IMR-90 (cell line): Measurements from ENCODE around the gene TPGS1. TPM values are rescaled to one million over a fixed set of nuclear protein-coding genes. Genes with fewer than 3 reads are reported as not detected.

Experiments
- ATAC-seq: fragments of 200-7000 bp; cut with Tn5 transposase; 2 replicates; pipeline ENCODE4 v1.9.1; 2020; ENCODE audit warnings: low read depth, mild to moderate bottlenecking, moderate library complexity
- BruUV-seq: library from RNA; stranded (reverse); fragments of 400-500 nt; replicated peaks from 2 replicates; lab custom pipeline; 2021; lab: Mats Ljungman, UMichigan
- CTCF ChIA-PET: fragments of 300-600 bp; formaldehyde crosslinking; extraction: SDS; loops from one replicate; lab custom pipeline; 2021; ENCODE audit warnings: antibody characterized with exemption; lab: Yijun Ruan, JAX
- POLR2A ChIA-PET: fragments of 300-600 bp; sonication (Branson Sonifier 250); formaldehyde crosslinking; loops from one replicate; lab custom pipeline; 2022; ENCODE audit warnings: antibody characterized with exemption; ENCODE audit not compliant: unreplicated experiment; lab: Charles Lee
- DNase-seq: peaks from one replicate; pipeline ENCODE4 v3.0.0; 2013
- H2AFZ ChIP-seq: replicated peaks from 2 replicates; pipeline ENCODE3; 2013; ENCODE audit warnings: low read length, mild to moderate bottlenecking; ENCODE audit not compliant: poor library complexity
- H2AK5ac ChIP-seq: 2 replicates; pipeline ENCODE4 v1.6.1; 2013; ENCODE audit warnings: low read depth, low read length, inconsistent platforms
- H2AK9ac ChIP-seq: replicated peaks from 2 replicates; pipeline ENCODE3; 2013; ENCODE audit warnings: mild to moderate bottlenecking, low read depth, low read length, moderate library complexity; ENCODE audit not compliant: poor library complexity
- H2BK120ac ChIP-seq: 2 replicates; pipeline ENCODE4 v1.6.1; 2013; ENCODE audit warnings: low read depth, low read length, inconsistent platforms
- H2BK15ac ChIP-seq: 3 replicates; pipeline ENCODE4 v1.6.1; 2013; ENCODE audit warnings: low read depth, low read length, inconsistent platforms
- H2BK20ac ChIP-seq: 2 replicates; pipeline ENCODE4 v1.6.1; 2013; ENCODE audit warnings: low read depth, mild to moderate bottlenecking, inconsistent platforms, low read length, moderate library complexity
- H2BK5ac ChIP-seq: 2 replicates; pipeline ENCODE4 v1.6.1; 2013; ENCODE audit warnings: mild to moderate bottlenecking, low read depth, low read length, inconsistent platforms; ENCODE audit not compliant: poor library complexity, severe bottlenecking
- H3K14ac ChIP-seq: replicated peaks from 2 replicates; pipeline ENCODE4 v1.6.1; 2013; ENCODE audit warnings: low read depth, low read length, inconsistent platforms
- H3K18ac ChIP-seq: 2 replicates; pipeline ENCODE4 v1.6.1; 2013; ENCODE audit warnings: low read depth, low read length, control low read depth
- H3K23ac ChIP-seq: 2 replicates; pipeline ENCODE4 v1.6.1; 2013; ENCODE audit warnings: low read depth, low read length, inconsistent platforms
- H3K27ac ChIP-seq: 2 replicates; pipeline ENCODE4 v1.5.1; 2013; ENCODE audit warnings: mild to moderate bottlenecking, control low read depth, low read length; ENCODE audit not compliant: insufficient read depth
- H3K27me3 ChIP-seq: 2 replicates; pipeline ENCODE4 v1.6.1; 2013; ENCODE audit warnings: low read length; ENCODE audit not compliant: control insufficient read depth, insufficient read depth
- H3K36me3 ChIP-seq: 2 replicates; pipeline ENCODE4 v1.6.1; 2013; ENCODE audit warnings: low read length, mixed read lengths; ENCODE audit not compliant: control insufficient read depth, insufficient read depth
- H3K4ac ChIP-seq: 2 replicates; pipeline ENCODE4 v1.6.1; 2013; ENCODE audit warnings: low read depth, low read length, inconsistent platforms
- H3K4me1 ChIP-seq: 2 replicates; pipeline ENCODE4 v1.6.1; 2013; ENCODE audit warnings: low read length, mixed read lengths; ENCODE audit not compliant: control insufficient read depth, insufficient read depth
- H3K4me2 ChIP-seq: 2 replicates; pipeline ENCODE4 v1.6.1; 2013; ENCODE audit warnings: low read depth, mild to moderate bottlenecking, control low read depth, low read length, moderate library complexity
- H3K4me3 ChIP-seq: 2 replicates; pipeline ENCODE4 v1.5.1; 2013; ENCODE audit warnings: low read depth, mild to moderate bottlenecking, control low read depth, low read length, moderate library complexity; ENCODE audit not compliant: insufficient read depth
- H3K56ac ChIP-seq: 2 replicates; pipeline ENCODE4 v1.6.1; 2013; ENCODE audit warnings: low read length, inconsistent platforms; ENCODE audit not compliant: insufficient read depth; ENCODE audit errors: extremely low read depth
- H3K79me1 ChIP-seq, 2 experiments: 2 replicates each; pipeline ENCODE4 v1.6.1; 2013; ENCODE audit warnings: low read length in 2 of 2, inconsistent platforms in 1 of 2, low read depth in 1 of 2
- H3K9ac ChIP-seq: 2 replicates; pipeline ENCODE4 v1.6.1; 2013; ENCODE audit warnings: low read depth, low read length, control low read depth
- H3K9me1 ChIP-seq: 2 replicates; pipeline ENCODE4 v1.6.1; 2013; ENCODE audit warnings: low read length, inconsistent platforms; ENCODE audit not compliant: insufficient read depth
- H3K9me3 ChIP-seq: 2 replicates; pipeline ENCODE4 v1.6.1; 2013; ENCODE audit warnings: low read length; ENCODE audit not compliant: control insufficient read depth, insufficient read depth
- H4K20me1 ChIP-seq: 2 replicates; pipeline ENCODE4 v1.6.1; 2013; ENCODE audit warnings: low read length, inconsistent platforms; ENCODE audit not compliant: insufficient read depth
- H4K5ac ChIP-seq: 2 replicates; pipeline ENCODE4 v1.6.1; 2013; ENCODE audit warnings: mild to moderate bottlenecking, low read depth, low read length, control low read depth
- H4K8ac ChIP-seq, 2 experiments: 2 replicates each; pipeline ENCODE4 v1.6.1; 2013; ENCODE audit warnings: low read depth in 2 of 2, low read length in 2 of 2, control low read depth in 1 of 2, inconsistent platforms in 1 of 2
- H4K91ac ChIP-seq: 2 replicates; pipeline ENCODE4 v1.6.1; 2013; ENCODE audit warnings: low read depth, low read length, inconsistent platforms; ENCODE audit not compliant: insufficient read depth
- CTCF ChIP-seq: conservative IDR thresholded peaks from 2 replicates; pipeline ENCODE4 v1.5.1; 2012; ENCODE audit warnings: mild to moderate bottlenecking, low read depth, low read length, improper control_type of control experiment
- ELK1 ChIP-seq: fragments of 150-350 bp; IDR thresholded peaks from 2 replicates; pipeline ENCODE4 v1.6.1; 2016; ENCODE audit warnings: low read depth, mild to moderate bottlenecking, low read length, moderate library complexity, borderline replicate concordance
- RAD21 ChIP-seq: IDR thresholded peaks from 2 replicates; pipeline ENCODE4 v1.6.1; 2012; ENCODE audit warnings: low read length, improper control_type of control experiment
- RFX5 ChIP-seq: IDR thresholded peaks from 2 replicates; pipeline ENCODE4 v1.8.0; 2012; ENCODE audit warnings: low read depth, mild to moderate bottlenecking, low read length, moderate library complexity
- USF2 ChIP-seq: fragments of 150-350 bp; IDR thresholded peaks from 2 replicates; pipeline ENCODE4 v1.6.1; 2017; ENCODE audit warnings: mild to moderate bottlenecking, antibody characterized with exemption, low read length, low read depth
- WGBS, 2 experiments: methylation state at CpG; one replicate each; pipeline versions ENCODE4 v1.1.5 to v1.1.7; 2013; ENCODE audit warnings: missing lambda C conversion rate in 2 of 2; ENCODE audit not compliant: insufficient read length in 1 of 2; ENCODE audit errors: extremely low coverage in 2 of 2; 5-methylcytosine and 5-hydroxymethylcytosine counted together
- dilution Hi-C: fragments of 300-500 bp; cut with HindIII; formaldehyde crosslinking; loops from one replicate; pipeline ENCODE4 v1.14.3; 2018; ENCODE audit warnings: low sequenced_read_pairs; ENCODE audit not compliant: unreplicated experiment
- in situ Hi-C: fragments of 300-500 bp; cut with MboI; formaldehyde crosslinking; loops from 3 replicates; pipeline ENCODE4 v1.14.3; 2019; ENCODE audit warnings: low sequenced_read_pairs, inconsistent platforms, mixed read lengths
- intact Hi-C: fragments of 100-400 bp; cut with micrococcal nuclease; formaldehyde crosslinking; loops from 2 replicates; pipeline ENCODE4 v1.10.0; 2022
- polyA plus RNA-seq, 3 experiments: library from polyadenylated mRNA; depleted of rRNA; stranded (reverse); fragments of >200 nt; gene quantifications; 2 replicates each; pipeline ENCODE4 v1.2.3, GENCODE V29; 2012; ENCODE audit warnings: low replicate concordance in 1 of 3
- total RNA-seq: library from RNA; depleted of rRNA; stranded (reverse); fragments of >200 nt; gene quantifications from 2 replicates; pipeline ENCODE4 v1.2.3, GENCODE V29; 2012

Gene TPGS1
- total and polyA plus RNA-seq, 2 of the 4 experiments (the other 2 are of a cell fraction), result 2.7 to 6.3 TPM

GRCh38 chr19:480016-480855 lies 27.1 kb upstream of the TPGS1 start:
- intact Hi-C loops, result loop anchor here (10.0 kb wide), 1 partner anchor 135 kb away; the partner anchor contains the start of gene MIER2
- H3K14ac ChIP-seq, result no peak overlapping the region
- no peak overlapping the region for H3K18ac ChIP-seq
- no peaks in the 10 kb centered on the region for H3K79me1 ChIP-seq
- no peak overlapping the region for H2BK20ac ChIP-seq
- no peaks in the 10 kb centered on the region for H4K20me1 ChIP-seq
- ATAC-seq (peak; percentile 88), DNase-seq (no peak)
- no peaks in the 10 kb centered on the region for H3K9me3 ChIP-seq
- ChIA-PET POLR2A (no interaction called here), CTCF (no interaction called here)
- no peaks in the 10 kb centered on the region for H3K9me1 ChIP-seq
- no peak overlapping the region for H4K8ac ChIP-seq
- peak; percentile 53 for TF ChIP-seq CTCF
- TF ChIP-seq USF2, result peak; percentile 64; the same call in 1 of the 2 replicates
- no peak for TF ChIP-seq ELK1
- TF ChIP-seq RFX5, result no peak
- peak; percentile 24; the same call in 1 of the 2 replicates for TF ChIP-seq RAD21
- no peak overlapping the region for H2BK15ac ChIP-seq
- no peak overlapping the region for H2AK5ac ChIP-seq
- BruUV-seq, result no TSS peak
- no peak overlapping the region for H2BK5ac ChIP-seq
- dilution Hi-C loops, result no loop called here
- no peak overlapping the region for H4K91ac ChIP-seq
- no peak overlapping the region for H3K4ac ChIP-seq
- H3K4me2 ChIP-seq, result peak overlapping the region; percentile 39; the same call in 1 of the 2 replicates
- in situ Hi-C loops, result no loop called here
- H3K36me3 ChIP-seq, result no peaks in the 10 kb centered on the region
- no peak overlapping the region for H4K5ac ChIP-seq
- H2AK9ac ChIP-seq, result peak overlapping the region; percentile 37
- H3K4me1 ChIP-seq, result no peaks in the 10 kb centered on the region
- H2AFZ ChIP-seq, result peak overlapping the region; percentile 25
- no peak overlapping the region for H3K56ac ChIP-seq
- 46 to 97% methylated on average over 7 to 26 of the region's 36 CpGs for WGBS, 2 experiments
- H3K27ac ChIP-seq, result no peak overlapping the region
- H3K23ac ChIP-seq, result no peak overlapping the region
- H2BK120ac ChIP-seq, result no peak overlapping the region
- peaks cover 6% of the 10 kb centered on the region; the same call in 1 of the 2 replicates for H3K27me3 ChIP-seq
- peak overlapping the region; percentile 22; the same call in 1 of the 2 replicates for H3K4me3 ChIP-seq
- H3K9ac ChIP-seq, result no peak overlapping the region
